Measurements from ENCODE around the gene HCN2.

DNA sequence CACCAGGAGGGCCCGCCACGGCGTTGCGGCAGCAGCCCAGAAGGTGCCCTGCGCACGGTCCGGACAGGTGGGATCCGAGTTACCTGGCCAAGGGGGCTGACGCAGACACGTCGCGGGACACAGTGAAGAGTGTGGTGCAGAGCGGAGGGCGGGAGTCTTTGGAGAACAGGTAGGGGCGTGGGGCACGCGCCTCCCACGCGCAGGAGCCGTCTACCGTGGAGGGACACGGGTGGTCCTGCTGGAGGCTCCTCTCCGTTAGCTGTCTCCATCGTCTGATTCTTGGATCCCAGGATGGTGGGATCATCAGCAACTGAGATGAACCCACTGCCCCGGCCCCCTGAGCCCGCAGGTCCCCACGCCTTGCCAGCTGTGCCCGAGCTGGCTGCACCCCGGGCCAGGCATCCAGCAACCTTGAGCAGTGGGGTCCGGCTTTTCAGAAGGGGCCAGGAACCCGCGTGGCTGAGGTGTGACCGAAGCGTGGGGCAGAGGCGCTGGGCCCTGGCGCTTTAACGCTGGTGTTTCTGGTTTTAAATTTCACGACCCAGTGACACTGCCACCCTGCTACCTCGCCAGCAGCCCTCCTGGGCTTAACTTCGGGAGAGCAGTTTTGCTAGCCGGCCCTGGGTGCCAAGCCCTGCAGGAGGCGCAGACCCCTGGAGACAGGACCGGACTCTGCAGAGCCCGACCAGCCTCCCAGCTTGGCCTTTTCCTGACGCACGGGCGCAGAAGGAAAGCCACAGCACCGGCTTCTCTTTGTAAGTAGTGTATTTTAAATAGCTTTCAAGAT lies 57.3 kb downstream of the HCN2 start:
- TF ChIP-seq, protein P1, sequence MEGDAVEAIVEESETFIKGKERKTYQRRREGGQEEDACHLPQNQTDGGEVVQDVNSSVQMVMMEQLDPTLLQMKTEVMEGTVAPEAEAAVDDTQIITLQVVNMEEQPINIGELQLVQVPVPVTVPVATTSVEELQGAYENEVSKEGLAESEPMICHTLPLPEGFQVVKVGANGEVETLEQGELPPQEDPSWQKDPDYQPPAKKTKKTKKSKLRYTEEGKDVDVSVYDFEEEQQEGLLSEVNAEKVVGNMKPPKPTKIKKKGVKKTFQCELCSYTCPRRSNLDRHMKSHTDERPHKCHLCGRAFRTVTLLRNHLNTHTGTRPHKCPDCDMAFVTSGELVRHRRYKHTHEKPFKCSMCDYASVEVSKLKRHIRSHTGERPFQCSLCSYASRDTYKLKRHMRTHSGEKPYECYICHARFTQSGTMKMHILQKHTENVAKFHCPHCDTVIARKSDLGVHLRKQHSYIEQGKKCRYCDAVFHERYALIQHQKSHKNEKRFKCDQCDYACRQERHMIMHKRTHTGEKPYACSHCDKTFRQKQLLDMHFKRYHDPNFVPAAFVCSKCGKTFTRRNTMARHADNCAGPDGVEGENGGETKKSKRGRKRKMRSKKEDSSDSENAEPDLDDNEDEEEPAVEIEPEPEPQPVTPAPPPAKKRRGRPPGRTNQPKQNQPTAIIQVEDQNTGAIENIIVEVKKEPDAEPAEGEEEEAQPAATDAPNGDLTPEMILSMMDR (conservative IDR thresholded peaks at IDR 0.05) = no peak
- TF ChIP-seq EZH2 (IDR thresholded peaks at IDR 0.05; ENCODE audit: low read depth) = no peak

Measured in PC-9 (cell line).